Endothelial cell (in vitro differentiated cells): Measurements from ENCODE around the gene TCHHL1. TPM values are rescaled to one million over a fixed set of nuclear protein-coding genes. Genes with fewer than 3 reads are reported as not detected.

Experiments
- DNase-seq: peaks from one replicate; pipeline ENCODE4 v3.0.0; 2021; ENCODE audit warnings: low spot score
- H3K27ac Mint-ChIP-seq: one replicate; pipeline ENCODE4 v1.8.0; 2021; ENCODE audit warnings: mixed read lengths, inconsistent platforms; ENCODE audit not compliant: unreplicated experiment
- H3K27me3 Mint-ChIP-seq: one replicate; pipeline ENCODE4 v1.8.0; 2021; ENCODE audit warnings: mild to moderate bottlenecking, moderate library complexity, mixed read lengths, inconsistent platforms; ENCODE audit not compliant: unreplicated experiment
- H3K36me3 Mint-ChIP-seq: one replicate; pipeline ENCODE4 v1.8.0; 2021; ENCODE audit warnings: mild to moderate bottlenecking, low read depth, mixed read lengths, inconsistent platforms; ENCODE audit not compliant: unreplicated experiment
- H3K4me1 Mint-ChIP-seq: one replicate; pipeline ENCODE4 v1.8.0; 2021; ENCODE audit warnings: mild to moderate bottlenecking, mixed read lengths, inconsistent platforms; ENCODE audit not compliant: unreplicated experiment
- H3K4me3 Mint-ChIP-seq: one replicate; pipeline ENCODE4 v1.8.0; 2021; ENCODE audit warnings: mild to moderate bottlenecking, mixed read lengths, inconsistent platforms; ENCODE audit not compliant: unreplicated experiment
- H3K9me3 Mint-ChIP-seq: one replicate; pipeline ENCODE4 v1.8.0; 2021; ENCODE audit warnings: mixed read lengths, inconsistent platforms; ENCODE audit not compliant: unreplicated experiment
- CTCF ChIP-seq: fragments of 200-600 bp; sonication (generic); IDR thresholded peaks from one replicate; pipeline ENCODE4 v1.5.0; 2021; ENCODE audit warnings: antibody characterized with exemption; ENCODE audit not compliant: unreplicated experiment
- total RNA-seq: library from RNA; stranded (reverse); fragmentation: NEBNext Ultra II Directional; extraction: Animal tissue kit (Norgen Biotek cat#: 25700); gene quantifications from one replicate; pipeline ENCODE4 v1.2.1, GENCODE V29; 2021; ENCODE audit not compliant: unreplicated experiment

TCHHL1 gene
- total RNA-seq, 1 donor from 2014 or later = not detected

GRCh38 chr1:152071123-152071522 lies 17.7 kb downstream of the TCHHL1 start:
- Mint-ChIP-seq H3K9me3 (no peaks in the 10 kb centered on the region), H3K4me3 (no peak overlapping the region)

GRCh38 chr1:152067929-152068328 lies 20.9 kb downstream of the TCHHL1 start:
- H3K27me3 Mint-ChIP-seq = peaks cover 1% of the 10 kb centered on the region

More at GRCh38 chr1:152071123-152071522, 17.7 kb downstream of the TCHHL1 start:
- DNase-seq = no peak
- Mint-ChIP-seq H3K27me3 (peaks cover 3% of the 10 kb centered on the region), H3K36me3 (no peaks in the 10 kb centered on the region), H3K4me1 (peaks cover 11% of the 10 kb centered on the region), H3K27ac (no peak overlapping the region)
- TF ChIP-seq CTCF = no peak

GRCh38 chr1:152067150-152067549 lies 21.7 kb downstream of the TCHHL1 start:
- H3K4me1 Mint-ChIP-seq = peaks cover 19% of the 10 kb centered on the region
- no peak for TF ChIP-seq CTCF
- H3K27me3 Mint-ChIP-seq = peaks cover 1% of the 10 kb centered on the region
- no peak for DNase-seq
- H3K27ac Mint-ChIP-seq = no peak overlapping the region
- no peaks in the 10 kb centered on the region for H3K9me3 Mint-ChIP-seq
- H3K36me3 Mint-ChIP-seq = no peaks in the 10 kb centered on the region
- no peak overlapping the region for H3K4me3 Mint-ChIP-seq

More at GRCh38 chr1:152067929-152068328, 20.9 kb downstream of the TCHHL1 start:
- Mint-ChIP-seq H3K27ac (no peak overlapping the region), H3K9me3 (no peaks in the 10 kb centered on the region), H3K36me3 (no peaks in the 10 kb centered on the region), H3K4me3 (no peak overlapping the region), H3K4me1 (peaks cover 19% of the 10 kb centered on the region)
- TF ChIP-seq CTCF = no peak
- DNase-seq = no peak

DNA sequence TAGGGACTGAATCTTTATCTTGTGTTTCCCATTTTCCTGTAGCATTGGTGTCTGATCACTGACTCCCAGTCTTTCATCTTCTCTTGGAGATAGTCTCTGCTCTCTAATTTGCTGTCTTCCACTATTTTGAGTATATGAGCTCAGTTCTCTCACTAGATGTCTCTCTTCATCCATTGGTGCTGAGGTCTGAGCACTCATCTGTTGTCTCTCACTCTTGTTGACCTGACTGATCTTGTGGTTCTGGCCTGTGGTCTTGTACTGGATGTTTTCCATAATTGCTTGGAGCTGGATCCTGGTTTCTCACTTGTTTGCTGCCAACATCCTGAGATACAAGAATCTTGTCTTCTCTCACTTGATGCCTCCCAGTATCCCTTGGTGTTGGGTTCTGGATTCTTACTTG lies 26.9 kb downstream of the TCHHL1 start:
- H3K27me3 Mint-ChIP-seq = no peaks in the 10 kb centered on the region
- no peaks in the 10 kb centered on the region for H3K36me3 Mint-ChIP-seq

GRCh38 chr1:152053375-152053774 lies 35.5 kb downstream of the TCHHL1 start:
- peaks cover 3% of the 10 kb centered on the region for H3K27me3 Mint-ChIP-seq
- no peaks in the 10 kb centered on the region for H3K9me3 Mint-ChIP-seq
- no peak overlapping the region for H3K27ac Mint-ChIP-seq
- H3K4me1 Mint-ChIP-seq = peaks cover 2% of the 10 kb centered on the region
- no peak for TF ChIP-seq CTCF
- no peak for DNase-seq
- no peak overlapping the region for H3K4me3 Mint-ChIP-seq
- H3K36me3 Mint-ChIP-seq = no peaks in the 10 kb centered on the region

More for the DNA sequence above, 26.9 kb downstream of the TCHHL1 start:
- H3K27ac Mint-ChIP-seq = no peak overlapping the region
- no peak for DNase-seq
- no peak overlapping the region for H3K4me3 Mint-ChIP-seq
- no peak for TF ChIP-seq CTCF
- H3K9me3 Mint-ChIP-seq = no peaks in the 10 kb centered on the region
- peaks cover 12% of the 10 kb centered on the region for H3K4me1 Mint-ChIP-seq
